Measurements from ENCODE around the gene CTSZ.
"Not testable (repeated sequence)": the region's sequence is repeated elsewhere in the genome, so short reads cannot be mapped to it uniquely, and the experiment has no call there.

The CTSZ gene

DNA sequence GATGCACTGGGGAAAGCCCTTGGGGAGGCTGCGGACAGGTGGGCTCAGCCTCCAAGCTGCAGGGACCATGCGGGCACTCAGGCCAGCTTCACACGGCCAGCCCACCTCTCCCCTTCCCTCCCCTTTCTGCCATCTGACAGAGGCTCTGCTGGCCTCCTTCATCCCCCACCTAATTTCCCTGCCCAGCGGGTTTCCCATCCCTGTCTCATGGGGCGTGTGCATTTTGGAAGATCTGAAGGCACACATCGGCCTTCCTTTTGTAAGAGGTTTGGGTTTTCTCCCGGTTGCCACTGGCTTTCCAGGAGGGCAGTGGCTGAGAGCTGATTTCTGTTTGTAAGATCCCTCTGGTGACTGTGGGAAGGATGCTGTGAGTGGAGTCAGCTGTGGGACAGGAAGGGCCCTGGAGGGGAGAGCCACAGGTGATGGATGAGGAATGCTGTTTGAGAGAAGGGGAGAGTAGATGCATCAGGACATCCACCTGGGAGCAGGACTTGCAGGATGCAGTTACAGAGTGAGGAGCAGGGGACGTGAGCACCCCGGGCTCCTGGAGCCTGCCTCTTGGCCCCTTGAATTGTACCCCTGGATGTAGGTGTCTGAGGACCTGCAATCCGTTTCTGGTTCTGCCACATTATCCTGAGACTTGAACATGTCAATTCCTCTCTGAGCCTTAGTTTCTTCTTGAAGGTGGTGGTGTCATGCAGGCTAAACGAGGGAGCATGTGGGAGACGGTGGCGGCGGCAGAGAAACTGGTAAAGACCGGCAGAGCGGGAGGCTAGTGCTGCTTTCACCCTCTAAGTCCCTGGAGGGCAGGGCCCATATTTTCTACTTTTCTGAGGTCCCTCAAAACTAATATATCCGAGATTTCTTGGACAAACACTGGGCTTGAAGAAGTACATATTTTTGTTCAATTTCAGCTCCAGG lies 6.2 kb upstream of the CTSZ start:
- DNase-seq (ENCODE audit: low read depth in 2 of 2): no peak

GRCh38 chr20:59011874-59012157 lies 4.8 kb upstream of the CTSZ start:
- not testable (repeated sequence) for DNase-seq (ENCODE audit: low read depth in 2 of 2)

- DNase-seq (ENCODE audit: low read depth in 2 of 2): no peak
These were observed 4.2 kb upstream of the CTSZ start for GRCh38 chr20:59010995-59011873.

GRCh38 chr20:59010321-59010994 lies 3.4 kb upstream of the CTSZ start:
- no peak for DNase-seq (ENCODE audit: low read depth in 2 of 2)

- no peak for DNase-seq (ENCODE audit: low read depth in 2 of 2)
These were observed 1.8 kb upstream of the CTSZ start for GRCh38 chr20:59008715-59009336.

GRCh38 chr20:59007665-59008511 lies 834 bp upstream of the CTSZ start:
- no peak for DNase-seq (ENCODE audit: low read depth in 2 of 2)

DNA sequence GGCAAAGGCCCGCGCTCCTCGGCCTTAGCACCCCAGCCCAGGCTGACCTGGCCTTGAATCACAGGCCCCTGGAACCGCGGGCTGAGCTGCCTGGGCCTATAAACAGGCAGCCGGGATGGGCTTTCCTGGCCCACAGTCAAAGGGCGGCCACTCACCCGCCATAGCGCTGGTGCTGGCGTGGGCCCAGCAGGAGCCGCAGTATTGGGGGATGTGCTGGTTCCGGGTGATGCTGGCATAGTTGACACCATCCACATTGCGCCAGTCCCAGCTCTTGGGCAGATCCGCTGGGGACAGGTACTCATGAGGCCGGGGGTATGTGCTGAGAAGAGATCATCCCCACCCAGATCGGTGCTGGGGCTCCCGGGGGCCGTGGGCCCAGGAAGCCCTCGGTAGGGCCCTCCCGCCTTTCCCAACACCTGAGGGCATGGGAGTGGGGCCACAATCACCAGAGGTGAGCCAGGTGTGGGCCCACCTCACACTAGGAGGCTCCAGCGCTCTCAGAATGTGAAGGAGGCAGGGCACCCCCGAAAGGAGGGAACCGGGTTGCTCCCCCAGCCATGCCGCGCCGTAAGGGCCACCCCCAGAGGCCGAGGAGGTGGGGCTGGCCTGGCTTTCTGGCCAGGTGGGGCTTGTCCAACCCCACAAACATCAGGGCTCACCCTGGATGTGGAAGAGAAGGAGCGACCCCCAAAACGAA lies 739 bp downstream of the CTSZ start:
- no peak for DNase-seq (ENCODE audit: low read depth in 2 of 2)

DNA sequence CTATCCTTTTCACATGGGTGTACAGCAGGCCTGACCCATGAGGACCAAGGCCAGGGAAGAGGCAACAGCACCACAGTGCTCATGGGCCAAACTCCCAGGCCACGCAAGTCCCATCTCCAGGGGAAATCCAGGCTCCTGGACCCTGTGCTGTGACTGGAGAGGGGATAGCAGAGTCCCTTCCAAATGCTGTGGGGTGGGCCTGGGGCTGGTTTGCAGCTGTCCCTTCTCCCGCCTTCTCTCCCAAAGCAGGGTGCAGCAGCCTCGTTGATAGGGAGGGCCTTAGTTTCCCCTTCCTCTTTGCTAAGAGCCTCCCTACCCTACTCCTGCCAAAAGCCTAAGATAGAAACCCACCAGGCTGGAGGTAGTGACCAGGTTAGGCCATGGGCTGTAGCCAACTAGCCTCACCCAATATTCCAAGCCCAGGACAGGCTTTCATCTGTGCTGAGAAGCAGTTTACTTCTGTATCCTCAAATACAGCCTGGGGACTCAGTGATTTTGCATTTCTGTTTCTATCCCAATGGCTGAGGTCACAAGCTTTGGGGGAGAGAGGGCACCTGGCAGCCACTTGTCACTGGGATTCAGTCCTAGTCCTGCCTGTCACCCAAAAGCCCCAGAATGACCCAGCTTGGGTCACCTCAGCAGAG lies 1.4 kb downstream of the CTSZ start:
- no peak for DNase-seq (ENCODE audit: low read depth in 2 of 2)

- no peak for DNase-seq (ENCODE audit: low read depth in 2 of 2)
These were observed 2.1 kb downstream of the CTSZ start for GRCh38 chr20:59004763-59005522.

GRCh38 chr20:59004493-59004762 lies 2.6 kb downstream of the CTSZ start:
- DNase-seq (ENCODE audit: low read depth in 2 of 2): no peak

GRCh38 chr20:59003836-59004492 lies 3.1 kb downstream of the CTSZ start:
- DNase-seq (ENCODE audit: low read depth in 2 of 2): no peak

GRCh38 chr20:59002874-59003399 lies 4.1 kb downstream of the CTSZ start:
- DNase-seq (ENCODE audit: low read depth in 2 of 2): no peak

DNA sequence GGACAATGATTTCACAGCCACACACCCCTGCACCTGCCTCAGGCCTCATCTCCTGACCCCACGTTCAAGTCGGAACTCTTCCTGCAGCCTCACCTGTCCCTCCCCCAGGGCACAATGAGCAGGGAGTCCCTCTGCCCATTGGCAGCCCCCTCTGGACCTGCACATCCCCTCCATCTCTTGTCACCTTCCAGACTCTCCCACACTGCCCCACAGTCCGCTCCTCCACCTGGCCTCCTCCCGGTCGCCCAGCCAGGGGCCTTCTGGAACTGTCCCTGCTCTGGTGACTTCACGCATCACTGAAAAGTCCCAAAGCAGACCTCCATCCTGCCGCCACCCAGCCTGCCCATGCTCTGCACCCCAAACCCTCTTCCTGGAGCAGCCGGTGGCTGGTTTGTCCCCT lies 4.7 kb downstream of the CTSZ start:
- no peak for DNase-seq (ENCODE audit: low read depth in 2 of 2)

DNA sequence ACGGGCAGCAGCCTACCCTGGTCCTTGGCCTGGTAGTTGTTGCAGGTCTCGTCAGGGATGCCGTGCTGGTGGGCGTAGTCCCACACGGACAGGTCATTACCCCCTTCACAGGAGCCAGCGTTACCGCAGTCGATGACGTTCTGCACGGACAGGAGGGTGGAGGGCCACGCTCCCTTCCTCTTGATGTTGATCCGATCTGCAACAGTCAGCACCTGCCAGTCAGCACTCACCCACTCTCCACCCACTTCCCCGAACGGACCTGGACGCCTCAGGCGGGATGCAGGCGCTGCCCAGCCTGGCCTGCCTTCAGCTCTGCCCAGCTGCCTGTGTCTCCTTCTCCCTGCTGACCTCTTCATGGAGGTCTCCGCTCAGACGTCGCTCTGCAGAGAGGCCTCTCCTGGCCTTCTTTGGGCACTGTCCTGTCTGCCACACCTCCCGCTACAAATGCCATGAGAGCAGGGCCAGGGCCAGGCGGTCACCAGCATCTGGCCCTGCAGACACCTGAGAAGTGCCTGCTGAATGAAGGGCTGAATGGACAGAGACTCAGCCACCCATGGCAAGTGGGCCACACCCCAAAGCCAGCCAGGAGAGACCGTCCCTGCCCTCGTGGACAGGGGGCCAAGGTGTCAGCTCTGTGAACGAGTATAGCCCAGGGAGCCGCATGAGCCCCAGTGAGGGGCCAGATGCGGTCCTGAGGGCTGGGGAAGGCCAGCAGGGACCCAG lies 5.4 kb downstream of the CTSZ start:
- DNase-seq (ENCODE audit: low read depth in 2 of 2): no peak

DNA sequence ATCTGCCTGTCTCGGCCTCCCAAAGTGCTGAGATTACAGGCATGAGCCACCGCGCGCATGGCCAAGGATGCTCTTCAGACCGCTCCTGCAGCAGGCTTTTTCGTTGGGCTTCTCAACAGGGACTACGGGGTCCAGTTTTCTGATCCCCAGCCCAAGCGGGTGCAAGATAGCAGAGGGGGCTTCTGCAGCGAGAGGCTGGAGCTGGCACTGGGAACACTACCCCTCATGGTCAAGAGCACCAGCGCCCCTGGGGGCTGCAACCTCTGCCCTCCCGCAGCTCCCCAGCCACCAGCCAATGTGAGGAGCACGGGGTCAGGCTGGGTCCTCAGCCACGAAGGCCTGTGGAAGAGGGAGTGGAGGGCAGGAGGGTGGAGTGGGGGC lies 6.0 kb downstream of the CTSZ start:
- DNase-seq (ENCODE audit: low read depth in 2 of 2): no peak

DNA sequence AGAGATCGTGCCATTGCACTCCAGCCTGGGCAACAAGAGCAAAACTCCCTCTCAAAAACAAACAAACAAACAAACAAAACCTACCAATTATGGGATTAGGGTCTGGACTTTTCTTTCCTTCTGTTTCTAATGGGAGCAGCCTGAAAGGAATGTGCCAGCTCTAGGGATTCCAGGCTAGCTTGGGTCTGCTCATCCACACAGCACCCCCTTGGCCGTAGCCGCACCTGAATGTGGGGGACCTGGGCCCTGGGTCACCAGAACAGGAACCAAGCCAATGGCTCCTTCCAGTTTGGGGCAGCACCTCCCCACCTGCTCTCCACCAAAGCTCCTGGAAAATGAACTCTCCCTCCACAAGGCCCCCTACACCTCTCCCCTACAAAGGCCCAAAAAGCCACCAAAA lies 6.7 kb downstream of the CTSZ start:
- no peak for DNase-seq (ENCODE audit: low read depth in 2 of 2)

DNA sequence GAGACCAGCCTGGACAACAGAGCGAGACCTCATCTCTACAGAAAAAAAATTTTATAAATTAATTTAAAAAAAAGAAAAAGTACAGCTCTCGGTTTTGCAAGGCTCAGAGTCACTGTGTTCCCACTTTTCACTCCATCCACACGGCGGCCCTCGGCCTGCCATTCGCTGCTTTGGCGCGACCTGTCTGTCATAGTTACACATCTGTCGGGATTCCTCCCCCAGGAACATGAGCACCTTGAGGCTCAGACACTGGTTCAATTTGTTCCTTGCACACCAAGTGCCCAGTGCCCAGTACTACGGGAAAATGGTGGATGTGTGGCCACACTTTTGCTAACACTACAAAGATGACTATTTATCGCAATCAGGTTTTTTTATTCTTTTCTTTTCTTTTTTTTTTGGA lies 8.4 kb downstream of the CTSZ start:
- DNase-seq (ENCODE audit: low read depth in 2 of 2): no peak

GRCh38 chr20:58997141-58997770 lies 9.8 kb downstream of the CTSZ start:
- no peak for DNase-seq (ENCODE audit: low read depth in 2 of 2)

All from stimulated activated CD8-positive, alpha-beta memory T cell treated with anti-CD3 and anti-CD28 coated beads, Interleukin-15, amount 100 ng/mL, for 48 hours (primary cell).